ENCODE measurements around the gene CRIP2.

The CRIP2 gene

DNA sequence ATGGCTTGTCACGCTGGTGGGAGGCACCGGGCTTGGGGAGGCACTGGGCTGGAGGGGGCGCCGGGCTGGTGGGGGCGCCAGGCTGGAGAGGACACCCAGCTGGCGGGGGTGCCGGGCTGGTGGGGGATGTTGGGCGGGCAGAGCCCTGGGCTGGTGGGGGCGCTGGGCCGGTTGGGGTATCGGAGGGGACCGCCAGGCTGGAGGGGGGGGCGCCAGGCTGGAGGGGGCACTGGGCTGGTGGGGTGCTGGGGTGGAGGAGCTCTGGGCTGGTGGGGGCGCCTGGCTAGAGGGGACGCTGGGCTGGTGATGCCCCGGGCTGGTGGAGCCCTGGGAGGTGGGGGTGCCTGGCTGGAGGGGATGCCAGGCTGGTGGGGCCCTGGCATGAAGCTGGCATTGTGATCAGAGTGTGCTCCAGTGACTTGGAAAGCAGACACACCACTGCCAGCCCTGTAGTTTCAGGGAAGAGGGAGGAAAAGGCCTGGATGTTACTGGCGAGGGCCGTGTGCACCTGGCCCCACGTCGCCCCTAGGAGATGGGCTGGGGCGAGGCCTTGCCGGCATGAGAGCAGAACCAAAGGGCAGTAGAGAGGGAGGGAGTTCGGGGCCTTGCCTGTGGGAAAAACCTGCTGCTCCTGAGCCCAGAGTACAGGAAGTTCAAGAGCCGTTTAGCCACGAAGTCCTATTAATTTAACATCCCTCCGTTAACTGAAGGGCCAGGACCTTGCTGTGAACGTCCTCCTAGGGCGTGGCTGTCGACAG, 29.5 kb downstream of the CRIP2 start:
- TF ChIP-seq, protein P1, sequence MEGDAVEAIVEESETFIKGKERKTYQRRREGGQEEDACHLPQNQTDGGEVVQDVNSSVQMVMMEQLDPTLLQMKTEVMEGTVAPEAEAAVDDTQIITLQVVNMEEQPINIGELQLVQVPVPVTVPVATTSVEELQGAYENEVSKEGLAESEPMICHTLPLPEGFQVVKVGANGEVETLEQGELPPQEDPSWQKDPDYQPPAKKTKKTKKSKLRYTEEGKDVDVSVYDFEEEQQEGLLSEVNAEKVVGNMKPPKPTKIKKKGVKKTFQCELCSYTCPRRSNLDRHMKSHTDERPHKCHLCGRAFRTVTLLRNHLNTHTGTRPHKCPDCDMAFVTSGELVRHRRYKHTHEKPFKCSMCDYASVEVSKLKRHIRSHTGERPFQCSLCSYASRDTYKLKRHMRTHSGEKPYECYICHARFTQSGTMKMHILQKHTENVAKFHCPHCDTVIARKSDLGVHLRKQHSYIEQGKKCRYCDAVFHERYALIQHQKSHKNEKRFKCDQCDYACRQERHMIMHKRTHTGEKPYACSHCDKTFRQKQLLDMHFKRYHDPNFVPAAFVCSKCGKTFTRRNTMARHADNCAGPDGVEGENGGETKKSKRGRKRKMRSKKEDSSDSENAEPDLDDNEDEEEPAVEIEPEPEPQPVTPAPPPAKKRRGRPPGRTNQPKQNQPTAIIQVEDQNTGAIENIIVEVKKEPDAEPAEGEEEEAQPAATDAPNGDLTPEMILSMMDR (IDR thresholded peaks at IDR 0.05; ENCODE audit: low read depth, low read length, missing control alignments), result no peak
- no peak for DNase-seq (ENCODE audit: extremely low read depth, low read depth)
- H3K4me3 ChIP-seq (replicated peaks; ENCODE audit: low read depth, low read length), result no peak overlapping the region

DNA sequence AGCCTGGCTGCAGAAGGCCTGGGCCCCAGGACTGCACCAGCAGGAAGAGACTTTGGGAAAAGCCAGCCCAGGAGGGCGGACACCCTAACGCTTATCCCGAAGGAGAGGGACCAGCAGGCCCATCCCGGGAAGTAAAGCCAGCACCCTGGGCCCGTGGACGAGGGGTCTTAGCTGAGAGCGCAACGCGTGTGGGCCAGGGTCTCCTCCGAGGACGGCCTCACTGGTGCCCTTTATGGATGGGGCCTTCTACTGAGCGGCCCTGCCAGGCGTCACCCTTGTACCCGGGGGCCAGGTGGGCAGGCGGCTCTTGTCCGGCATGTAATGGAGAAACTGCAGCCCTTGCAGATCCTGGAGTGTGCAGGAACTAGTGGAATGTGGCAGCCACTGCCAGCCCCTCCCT, 30.5 kb downstream of the CRIP2 start:
- H3K4me3 ChIP-seq (replicated peaks; ENCODE audit: low read depth, low read length), result no peak overlapping the region
- TF ChIP-seq, protein P1 (IDR thresholded peaks at IDR 0.05; ENCODE audit: low read depth, low read length, missing control alignments), result no peak
- DNase-seq (ENCODE audit: extremely low read depth, low read depth), result no peak

DNA sequence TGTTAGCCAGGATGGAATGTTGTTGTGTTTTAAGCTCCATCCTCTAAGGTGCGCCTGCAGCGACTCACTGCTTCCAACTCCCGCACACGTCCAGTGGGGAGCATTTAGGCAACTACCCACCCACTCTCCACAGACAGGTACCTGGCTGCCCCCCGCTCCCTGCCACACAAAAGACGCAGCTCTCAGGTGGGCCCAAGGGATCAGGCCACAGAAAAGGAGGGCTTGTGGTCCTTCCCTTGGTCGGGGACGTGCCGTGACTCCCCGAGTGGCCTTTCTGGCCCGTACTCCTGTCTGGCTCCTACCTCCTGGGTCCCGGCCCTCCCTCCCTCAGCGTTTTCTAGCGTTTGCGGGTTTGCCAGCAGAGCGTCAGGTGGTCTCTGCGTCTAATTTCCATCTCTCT, 32.6 kb downstream of the CRIP2 start:
- TF ChIP-seq, protein P1 (IDR thresholded peaks at IDR 0.05; ENCODE audit: low read depth, low read length, missing control alignments), result no peak
- no peak overlapping the region for H3K4me3 ChIP-seq (replicated peaks; ENCODE audit: low read depth, low read length)
- no peak for DNase-seq (ENCODE audit: extremely low read depth, low read depth)

DNA sequence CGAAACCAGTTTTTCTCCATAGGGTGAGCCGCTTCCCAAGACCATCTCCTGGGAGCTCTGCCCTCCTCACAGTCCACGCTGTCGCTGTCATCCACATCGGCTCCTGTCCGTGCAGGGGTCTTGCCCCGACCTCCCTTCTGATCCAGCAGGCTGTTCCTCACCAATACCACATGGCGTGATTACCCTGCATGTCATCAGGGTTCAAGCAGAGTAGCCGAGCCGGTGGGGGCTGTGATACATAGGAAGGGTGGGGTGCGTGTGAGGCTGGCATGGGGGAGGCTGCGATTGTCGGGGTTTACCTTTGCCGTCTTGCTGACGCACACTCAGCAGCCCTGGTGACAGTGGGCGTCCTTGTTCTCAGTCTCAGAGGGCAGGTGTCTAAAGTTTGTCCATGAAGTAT, 33.4 kb downstream of the CRIP2 start:
- no peak for DNase-seq (ENCODE audit: extremely low read depth, low read depth)
- TF ChIP-seq, protein P1 (IDR thresholded peaks at IDR 0.05; ENCODE audit: low read depth, low read length, missing control alignments), result no peak
- no peak overlapping the region for H3K4me3 ChIP-seq (replicated peaks; ENCODE audit: low read depth, low read length)

DNA sequence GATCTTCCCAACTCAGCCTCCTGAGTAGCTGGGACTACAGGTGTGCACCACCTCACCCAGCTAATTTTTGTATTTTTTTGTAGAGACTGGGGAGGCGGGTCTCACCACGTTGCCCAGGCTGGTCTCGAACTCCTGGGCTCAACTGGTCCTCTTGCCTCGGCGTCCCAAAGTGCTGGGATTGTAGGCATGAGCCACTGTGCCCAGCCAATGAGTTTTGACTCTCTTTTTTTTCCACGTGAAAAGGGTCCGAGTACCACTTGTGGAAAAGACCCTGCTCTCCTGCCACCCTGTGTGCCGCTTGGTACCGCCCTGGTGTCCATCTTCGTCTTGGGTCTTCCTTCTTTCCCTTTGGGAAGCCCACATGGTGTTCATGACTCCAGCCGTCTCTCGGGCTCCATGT, 34.0 kb downstream of the CRIP2 start:
- no peak overlapping the region for H3K4me3 ChIP-seq (replicated peaks; ENCODE audit: low read depth, low read length)
- TF ChIP-seq, protein P1 (IDR thresholded peaks at IDR 0.05; ENCODE audit: low read depth, low read length, missing control alignments), result no peak
- DNase-seq (ENCODE audit: extremely low read depth, low read depth), result no peak

DNA sequence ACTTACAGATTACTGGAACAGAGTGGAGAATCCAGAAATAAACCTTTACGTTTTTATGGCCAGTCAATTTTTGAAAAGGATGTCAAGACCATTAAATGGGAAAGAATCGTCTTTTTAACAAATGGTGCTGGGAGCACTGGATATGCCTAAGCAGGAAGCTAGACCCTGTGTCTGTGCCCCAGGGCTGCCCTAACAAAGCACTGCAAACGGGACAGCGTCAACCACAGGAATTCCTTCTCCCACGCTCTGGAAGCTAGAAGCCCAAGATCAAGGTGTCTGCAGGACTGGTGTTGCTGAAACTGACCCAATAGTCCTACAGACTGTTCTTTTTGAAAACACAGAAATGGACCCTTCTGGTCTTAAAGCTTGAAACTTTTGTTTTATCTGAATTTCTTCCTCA, 42.5 kb downstream of the CRIP2 start:
- no peak overlapping the region for H3K4me3 ChIP-seq (replicated peaks; ENCODE audit: low read depth, low read length)
- DNase-seq (ENCODE audit: extremely low read depth, low read depth), result no peak
- TF ChIP-seq, protein P1 (IDR thresholded peaks at IDR 0.05; ENCODE audit: low read depth, low read length, missing control alignments), result no peak
